Hepatic stellate cell (primary cell): ENCODE results near the gene GRIA3.
"Not testable (repeated sequence)": the region's sequence is repeated elsewhere in the genome, so short reads cannot be mapped to it uniquely, and the experiment has no call there.

ENCODE experiments used
- DNase-seq: peaks from one replicate; pipeline ENCODE4 v3.0.0; 2011; ENCODE audit warnings: low spot score

The GRIA3 gene

GRCh38 chrX:123464709-123465108 is 280.6 kb downstream of the GRIA3 start:
- no peak for DNase-seq

- DNase-seq: no peak
These were observed 284.4 kb downstream of the GRIA3 start for GRCh38 chrX:123468481-123468880.

DNA sequence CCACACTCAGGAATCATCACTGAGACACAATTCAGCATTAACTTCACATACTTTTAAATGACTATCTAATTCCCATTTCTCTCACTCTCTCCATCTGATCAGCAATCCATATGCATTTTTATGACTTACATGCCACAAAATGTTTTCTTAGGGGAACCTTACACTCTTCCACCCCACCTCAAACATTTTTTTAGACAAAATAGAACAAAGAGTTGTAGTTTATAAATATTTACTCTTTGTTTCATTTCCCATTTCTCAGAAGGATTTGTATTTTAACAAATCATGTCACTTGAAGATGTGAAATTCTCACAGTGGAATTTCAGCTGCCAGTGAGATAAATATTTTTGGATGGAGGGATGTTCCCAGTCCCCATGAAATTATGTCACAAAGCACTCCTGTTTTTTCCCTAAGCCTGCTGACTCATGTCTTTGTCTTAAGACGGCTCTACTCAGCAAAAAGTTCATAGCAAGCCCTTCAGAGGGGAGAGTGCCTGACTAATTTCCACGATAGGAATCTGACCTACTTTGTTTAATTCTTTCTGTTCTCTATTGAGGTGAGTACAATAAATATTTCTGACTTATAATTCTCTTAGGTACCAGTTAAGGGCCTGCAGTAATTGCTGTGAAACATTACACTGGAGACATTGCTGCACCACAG is 291.1 kb downstream of the GRIA3 start:
- DNase-seq: no peak

GRCh38 chrX:123476611-123477219 is 292.6 kb downstream of the GRIA3 start:
- DNase-seq: no peak

DNA sequence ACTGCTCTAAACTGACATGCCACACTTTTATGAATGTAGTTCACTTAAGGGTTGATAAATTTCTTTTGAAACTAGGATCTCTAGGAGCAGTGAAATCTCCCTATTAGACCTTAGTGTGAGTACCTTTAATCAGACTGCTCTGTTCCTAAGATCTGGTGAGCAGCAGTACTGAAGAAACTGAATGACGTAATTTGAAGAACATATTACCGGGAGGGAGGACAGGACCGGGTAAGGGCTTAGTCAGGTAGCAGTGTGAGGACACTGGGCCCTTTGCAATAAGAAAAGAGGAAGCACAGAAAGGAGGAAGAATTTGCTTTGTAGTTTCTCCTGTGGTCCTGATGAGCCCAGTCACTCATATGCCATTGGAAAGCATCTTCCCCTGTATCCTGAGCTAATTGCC is 293.6 kb downstream of the GRIA3 start:
- DNase-seq: no peak

- DNase-seq: no peak
These were observed 298.1 kb downstream of the GRIA3 start for GRCh38 chrX:123481913-123482851.

GRCh38 chrX:123486297-123486696 is 302.2 kb downstream of the GRIA3 start:
- DNase-seq: no peak

DNA sequence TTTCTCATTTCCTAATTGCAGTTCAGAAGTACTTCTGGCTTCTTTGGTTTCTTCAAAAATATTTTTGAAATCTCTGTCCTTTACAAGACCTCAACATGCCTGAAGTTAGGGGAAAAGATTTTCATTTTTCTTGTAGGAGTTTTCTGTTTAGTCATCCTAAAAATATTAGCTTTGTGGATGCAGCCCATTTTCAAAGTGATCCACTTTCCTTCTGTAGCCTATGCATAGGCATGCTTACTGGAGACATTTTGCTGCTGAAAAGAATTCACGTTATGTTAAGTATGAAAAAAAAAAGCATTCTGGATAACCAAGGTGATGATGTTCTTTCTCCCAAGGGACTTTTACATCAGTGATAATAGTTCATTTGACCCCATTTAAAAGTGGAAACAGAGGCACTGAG is 303.2 kb downstream of the GRIA3 start:
- DNase-seq: no peak

DNA sequence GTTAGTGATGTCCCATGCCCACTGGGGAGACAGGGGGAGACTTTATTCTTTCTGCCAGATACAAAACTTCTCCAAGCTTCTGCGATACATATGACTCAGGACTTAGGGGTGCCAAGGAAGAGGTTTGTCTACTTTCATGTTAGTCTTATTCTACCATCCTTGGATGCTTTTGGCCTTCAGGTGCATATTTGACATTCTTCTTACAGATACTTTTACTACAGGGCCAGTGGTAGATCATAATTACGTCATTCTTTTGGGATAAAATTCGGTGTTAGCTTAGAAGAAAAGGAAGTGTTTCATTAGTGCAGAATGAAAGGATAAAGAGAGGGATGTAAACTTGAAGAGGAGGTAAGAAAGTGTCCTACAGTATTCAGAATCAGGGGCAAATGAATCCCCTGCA is 303.6 kb downstream of the GRIA3 start:
- DNase-seq: no peak

DNA sequence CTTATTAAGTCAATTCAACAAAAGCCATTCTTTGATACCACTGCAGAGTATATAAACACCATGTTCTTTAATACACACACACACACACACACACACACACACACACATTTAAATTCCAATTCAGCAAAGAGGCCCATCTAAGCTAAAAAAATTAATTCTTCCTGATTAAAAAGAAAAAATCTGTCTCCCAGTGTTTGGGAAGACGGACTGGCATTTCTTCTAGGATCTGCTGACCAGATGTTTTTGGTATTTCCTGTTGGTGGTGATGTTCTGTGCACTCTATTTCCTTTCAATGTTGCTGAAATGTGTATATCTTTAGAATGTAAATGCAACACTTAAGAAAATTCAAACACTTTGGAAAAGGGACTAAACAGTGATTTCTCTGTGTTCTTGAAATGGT is 304.9 kb downstream of the GRIA3 start:
- no peak for DNase-seq

DNA sequence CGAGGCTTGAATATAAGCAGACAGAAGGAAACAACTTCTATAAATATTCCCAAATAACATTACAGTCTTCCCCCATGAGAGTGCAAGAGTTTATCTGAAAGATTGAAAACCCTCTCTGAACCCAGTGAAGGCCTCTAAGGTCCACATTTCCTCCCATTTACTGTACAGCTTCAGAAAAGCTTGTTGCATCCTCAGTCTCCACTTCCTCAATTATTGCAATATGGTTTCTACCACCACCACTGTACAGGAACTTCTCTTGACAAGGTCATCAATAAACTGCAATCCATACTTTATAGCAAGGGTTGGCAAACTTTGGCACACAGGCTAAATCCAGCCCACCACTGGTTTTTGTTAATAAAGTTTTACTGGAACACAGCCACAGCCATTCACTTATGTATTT is 309.8 kb downstream of the GRIA3 start:
- DNase-seq: no peak

GRCh38 chrX:123499787-123500186 is 315.7 kb downstream of the GRIA3 start:
- DNase-seq: no peak

GRCh38 chrX:123504047-123504446 is 320.0 kb downstream of the GRIA3 start:
- DNase-seq: no peak

DNA sequence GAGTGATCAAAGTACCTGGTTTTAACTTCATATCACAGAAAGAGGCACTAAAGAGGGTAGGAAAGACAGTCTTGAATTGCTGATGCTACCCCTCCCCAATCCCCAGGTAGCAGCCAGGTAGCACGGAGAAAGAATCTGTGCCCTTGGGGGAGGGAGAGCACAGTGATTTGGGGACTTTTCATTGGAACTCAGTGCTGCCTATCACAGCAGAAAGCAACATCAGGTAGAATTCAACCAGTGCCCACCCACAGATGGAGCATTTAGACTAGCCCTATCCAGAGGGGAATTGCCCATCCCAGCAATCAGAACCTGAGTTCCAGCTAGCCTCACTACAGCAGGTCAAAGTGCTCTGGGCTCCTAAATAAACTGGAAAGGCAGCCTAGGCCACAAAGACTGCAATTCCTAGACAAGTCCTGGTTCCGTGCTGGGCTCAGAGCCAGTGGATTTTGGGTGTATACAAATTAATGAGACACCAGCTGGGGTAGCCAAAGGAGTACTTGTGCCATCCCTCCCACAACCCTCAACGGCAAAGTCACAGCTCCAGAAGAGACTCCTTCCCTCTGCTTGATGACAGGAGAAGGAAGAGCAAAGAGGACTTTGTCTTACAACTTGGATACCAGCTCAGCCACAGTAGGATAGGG is 320.7 kb downstream of the GRIA3 start:
- DNase-seq: no peak

GRCh38 chrX:123513585-123514278 is 329.7 kb downstream of the GRIA3 start:
- no peak for DNase-seq

GRCh38 chrX:123514279-123514640 is 330.2 kb downstream of the GRIA3 start:
- not testable (repeated sequence) for DNase-seq

DNA sequence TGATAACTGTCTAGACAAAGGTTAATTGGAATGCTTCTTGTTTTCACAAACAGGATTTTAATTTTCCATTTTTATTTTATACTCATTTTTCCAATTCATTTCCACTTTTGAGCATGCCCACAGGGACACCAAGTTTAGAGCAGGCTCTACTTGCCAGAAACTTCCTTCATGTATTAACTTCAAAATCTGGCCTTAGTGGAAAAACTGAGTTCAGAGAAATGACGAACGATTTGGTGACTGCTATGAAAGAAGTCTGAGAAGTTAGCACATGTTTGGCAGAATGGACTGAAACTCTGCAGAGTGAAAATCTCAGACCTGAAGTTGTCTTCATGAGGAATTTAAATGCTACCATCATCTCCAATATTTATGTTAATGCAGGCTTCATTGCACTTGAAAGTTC is 334.7 kb downstream of the GRIA3 start:
- no peak for DNase-seq

GRCh38 chrX:123525123-123525725 is 341.1 kb downstream of the GRIA3 start:
- DNase-seq: no peak

- DNase-seq: not testable (repeated sequence)
These were observed 346.6 kb downstream of the GRIA3 start for GRCh38 chrX:123530726-123531125.
